Smooth muscle cell (in vitro differentiated cells): Measurements from ENCODE around the gene SHROOM3. TPM values are rescaled to one million over a fixed set of nuclear protein-coding genes. Genes with fewer than 3 reads are reported as not detected.

ENCODE experiments used
- DNase-seq: peaks from one replicate; lab custom pipeline; 2025; ENCODE audit not compliant: unreplicated experiment; lab: John Stamatoyannopoulos, UW
- H2AFZ ChIP-seq: fragments of 200-600 bp; sonication (generic); 2 replicates; pipeline ENCODE4 v1.6.0; 2016; ENCODE audit warnings: antibody characterized with exemption, low read depth, mild to moderate bottlenecking
- H3F3A ChIP-seq: fragments of 200-600 bp; sonication (generic); 2 replicates; pipeline ENCODE4 v1.6.0; 2017; ENCODE audit warnings: antibody characterized with exemption, low read depth
- H3K27ac ChIP-seq: fragments of 200-600 bp; sonication (generic); 2 replicates; pipeline ENCODE4 v1.5.1; 2016; ENCODE audit warnings: low read depth, mild to moderate bottlenecking
- H3K27me3 ChIP-seq: fragments of 200-600 bp; sonication (generic); 2 replicates; pipeline ENCODE4 v1.6.1; 2016; ENCODE audit warnings: low read depth, mild to moderate bottlenecking
- H3K36me3 ChIP-seq: fragments of 200-600 bp; sonication (generic); 2 replicates; pipeline ENCODE4 v1.5.1; 2016; ENCODE audit warnings: low read depth
- H3K4me1 ChIP-seq: fragments of 200-600 bp; sonication (generic); 2 replicates; pipeline ENCODE4 v1.5.1; 2016; ENCODE audit warnings: low read depth
- H3K4me2 ChIP-seq: fragments of 200-600 bp; sonication (generic); 2 replicates; pipeline ENCODE4 v1.6.0; 2016; ENCODE audit warnings: mild to moderate bottlenecking
- H3K4me3 ChIP-seq: fragments of 200-600 bp; sonication (generic); 2 replicates; pipeline ENCODE4 v1.5.1; 2016; ENCODE audit warnings: mild to moderate bottlenecking
- H3K79me2 ChIP-seq: fragments of 200-600 bp; sonication (generic); 2 replicates; pipeline ENCODE4 v1.6.0; 2016; ENCODE audit warnings: low read depth, mild to moderate bottlenecking
- H3K9ac ChIP-seq: fragments of 200-600 bp; sonication (generic); 2 replicates; pipeline ENCODE4 v1.6.0; 2016; ENCODE audit warnings: low read depth
- H3K9me3 ChIP-seq: fragments of 200-600 bp; sonication (generic); replicated peaks from 2 replicates; pipeline ENCODE4 v1.5.1; 2016; ENCODE audit warnings: low read depth
- H4K20me1 ChIP-seq: fragments of 200-600 bp; sonication (generic); 2 replicates; pipeline ENCODE4 v1.6.0; 2016; ENCODE audit warnings: low read depth
- WGBS: methylation state at CpG from one replicate; pipeline ENCODE4 v1.1.7; 2016; ENCODE audit warnings: low lambda C conversion rate; 5-methylcytosine and 5-hydroxymethylcytosine counted together
- polyA plus RNA-seq: library from polyadenylated mRNA; unstranded; fragments of >200 nt; fragmentation: Nextera tagmentation; extraction: Ambion mirVana; gene quantifications from 2 replicates; pipeline ENCODE4 v1.2.1, GENCODE V29; 2016
- total RNA-seq: library from RNA; depleted of rRNA; stranded (reverse); fragments of >200 nt; gene quantifications from 2 replicates; pipeline ENCODE4 v1.2.3, GENCODE V29; 2014
- TF ChIP-seq, protein P1 (sequence below): fragments of 200-600 bp; sonication (generic); IDR thresholded peaks from 2 replicates; pipeline ENCODE4 v1.5.1; 2017; ENCODE audit warnings: borderline replicate concordance, mild to moderate bottlenecking, antibody characterized with exemption; ENCODE audit not compliant: insufficient read depth, poor library complexity, severe bottlenecking

The SHROOM3 gene
- total and polyA plus RNA-seq, 2 experiments from 2014 or later = 10.0 to 31.9 TPM

DNA sequence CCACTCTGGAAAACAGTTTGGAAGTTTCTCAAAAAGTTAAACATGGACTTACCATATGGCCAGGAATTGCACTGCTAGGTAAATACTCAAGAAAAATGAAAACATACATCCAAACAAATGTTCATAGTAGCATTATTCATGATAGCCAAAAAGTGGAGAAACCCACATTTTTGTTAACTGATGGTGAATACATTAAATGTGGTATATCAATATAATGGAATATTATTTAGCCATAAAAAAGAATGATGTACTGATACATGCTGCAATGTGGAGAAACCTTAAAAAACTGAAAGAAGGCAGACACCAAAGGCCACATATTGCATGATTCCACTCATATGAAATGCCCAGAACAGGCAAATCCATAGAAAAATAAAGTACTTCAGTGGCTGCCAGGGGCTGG, 79.1 kb downstream of the SHROOM3 start:
- Histone ChIP-seq H3K4me3 (no peak overlapping the region), H3F3A (no peaks in the 10 kb centered on the region), H2AFZ (no peak overlapping the region), H3K79me2 (no peaks in the 10 kb centered on the region), H3K36me3 (no peaks in the 10 kb centered on the region), H3K9ac (no peak overlapping the region), H3K4me2 (no peak overlapping the region), H3K27ac (no peak overlapping the region), H3K27me3 (no peaks in the 10 kb centered on the region), H4K20me1 (no peaks in the 10 kb centered on the region), H3K4me1 (no peaks in the 10 kb centered on the region), H3K9me3 (no peaks in the 10 kb centered on the region)
- TF ChIP-seq, protein P1, sequence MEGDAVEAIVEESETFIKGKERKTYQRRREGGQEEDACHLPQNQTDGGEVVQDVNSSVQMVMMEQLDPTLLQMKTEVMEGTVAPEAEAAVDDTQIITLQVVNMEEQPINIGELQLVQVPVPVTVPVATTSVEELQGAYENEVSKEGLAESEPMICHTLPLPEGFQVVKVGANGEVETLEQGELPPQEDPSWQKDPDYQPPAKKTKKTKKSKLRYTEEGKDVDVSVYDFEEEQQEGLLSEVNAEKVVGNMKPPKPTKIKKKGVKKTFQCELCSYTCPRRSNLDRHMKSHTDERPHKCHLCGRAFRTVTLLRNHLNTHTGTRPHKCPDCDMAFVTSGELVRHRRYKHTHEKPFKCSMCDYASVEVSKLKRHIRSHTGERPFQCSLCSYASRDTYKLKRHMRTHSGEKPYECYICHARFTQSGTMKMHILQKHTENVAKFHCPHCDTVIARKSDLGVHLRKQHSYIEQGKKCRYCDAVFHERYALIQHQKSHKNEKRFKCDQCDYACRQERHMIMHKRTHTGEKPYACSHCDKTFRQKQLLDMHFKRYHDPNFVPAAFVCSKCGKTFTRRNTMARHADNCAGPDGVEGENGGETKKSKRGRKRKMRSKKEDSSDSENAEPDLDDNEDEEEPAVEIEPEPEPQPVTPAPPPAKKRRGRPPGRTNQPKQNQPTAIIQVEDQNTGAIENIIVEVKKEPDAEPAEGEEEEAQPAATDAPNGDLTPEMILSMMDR = no peak
- DNase-seq = no peak

GRCh38 chr4:76515975-76516843, 81.2 kb downstream of the SHROOM3 start:
- Histone ChIP-seq H3F3A (no peaks in the 10 kb centered on the region), H3K4me3 (no peak overlapping the region), H3K9me3 (no peaks in the 10 kb centered on the region), H3K79me2 (no peaks in the 10 kb centered on the region), H3K36me3 (no peaks in the 10 kb centered on the region), H3K4me1 (no peaks in the 10 kb centered on the region), H3K27me3 (no peaks in the 10 kb centered on the region), H3K27ac (no peak overlapping the region), H4K20me1 (no peaks in the 10 kb centered on the region), H3K4me2 (no peak overlapping the region), H2AFZ (no peak overlapping the region), H3K9ac (no peak overlapping the region)
- TF ChIP-seq, protein P1 = no peak
- WGBS = 97% methylated on average over 2 of the region's 2 CpGs
- DNase-seq = no peak

GRCh38 chr4:76518241-76518640, 83.2 kb downstream of the SHROOM3 start:
- Histone ChIP-seq H3F3A (no peaks in the 10 kb centered on the region), H3K27ac (no peak overlapping the region), H3K4me1 (no peaks in the 10 kb centered on the region), H3K9ac (no peak overlapping the region), H3K4me3 (no peak overlapping the region), H3K4me2 (no peak overlapping the region), H3K36me3 (no peaks in the 10 kb centered on the region), H3K79me2 (no peaks in the 10 kb centered on the region), H4K20me1 (no peaks in the 10 kb centered on the region), H2AFZ (no peak overlapping the region), H3K27me3 (no peaks in the 10 kb centered on the region), H3K9me3 (no peaks in the 10 kb centered on the region)
- 11% methylated on average over 1 of the region's 1 CpG for WGBS
- TF ChIP-seq, protein P1 = no peak
- DNase-seq = no peak

GRCh38 chr4:76523593-76523992, 88.6 kb downstream of the SHROOM3 start:
- no peaks in the 10 kb centered on the region for H3K4me1 ChIP-seq
- no peak for DNase-seq
- H3K79me2 ChIP-seq = no peaks in the 10 kb centered on the region
- 91% methylated on average over 6 of the region's 6 CpGs for WGBS
- H3F3A ChIP-seq = no peaks in the 10 kb centered on the region
- H3K4me2 ChIP-seq = no peak overlapping the region
- H3K36me3 ChIP-seq = no peaks in the 10 kb centered on the region
- H3K27ac ChIP-seq = no peak overlapping the region
- TF ChIP-seq, protein P1 = no peak
- no peak overlapping the region for H3K4me3 ChIP-seq
- H3K27me3 ChIP-seq = no peaks in the 10 kb centered on the region
- H4K20me1 ChIP-seq = no peaks in the 10 kb centered on the region
- H3K9ac ChIP-seq = no peak overlapping the region
- no peak overlapping the region for H2AFZ ChIP-seq
- no peaks in the 10 kb centered on the region for H3K9me3 ChIP-seq
